Muscle of leg (tissue), 11 donors: ENCODE data around the gene PDGFD. TPM values are rescaled to one million over a fixed set of nuclear protein-coding genes. Genes with fewer than 3 reads are reported as not detected.

Experiments used
- DNase-seq: peaks from one replicate; pipeline ENCODE4 v3.0.0; 2013
- H3K27ac ChIP-seq: one replicate; pipeline ENCODE4 v1.5.1; 2013; ENCODE audit warnings: mild to moderate bottlenecking, low read length, control low read depth
- H3K27me3 ChIP-seq: one replicate; pipeline ENCODE4 v1.6.1; 2013; ENCODE audit warnings: low read length; ENCODE audit not compliant: control insufficient read depth, insufficient read depth
- H3K36me3 ChIP-seq: one replicate; pipeline ENCODE4 v1.6.1; 2013; ENCODE audit warnings: low read length; ENCODE audit not compliant: control insufficient read depth, insufficient read depth
- H3K4me1 ChIP-seq: one replicate; pipeline ENCODE4 v1.6.1; 2013; ENCODE audit warnings: low read length; ENCODE audit not compliant: control insufficient read depth, insufficient read depth
- H3K4me3 ChIP-seq: one replicate; pipeline ENCODE4 v1.5.1; 2013; ENCODE audit warnings: low read length, control low read depth
- H3K9me3 ChIP-seq: replicated peaks from 2 replicates; pipeline ENCODE4 v1.6.1; 2013; ENCODE audit warnings: low read depth, low read length; ENCODE audit not compliant: control insufficient read depth
- WGBS: methylation state at CpG from one replicate; pipeline ENCODE4 v1.1.5; 2013; ENCODE audit warnings: missing lambda C conversion rate; ENCODE audit not compliant: insufficient coverage; 5-methylcytosine and 5-hydroxymethylcytosine counted together
- polyA plus RNA-seq, 8 donors: library from polyadenylated mRNA; unstranded; fragments of 120-200 nt; gene quantifications; one replicate each; pipeline versions ENCODE4 v1.2.1 to v1.2.3, GENCODE V29; 2013; ENCODE audit warnings: inconsistent platforms in 1 of 8, low replicate concordance in 1 of 8; ENCODE audit not compliant: insufficient read length in 8 of 8, insufficient read depth in 1 of 8
- total RNA-seq: library from RNA; stranded (reverse); fragments of 120-200 nt; gene quantifications from one replicate; pipeline ENCODE4 v1.2.4, GENCODE V29; 2013

PDGFD gene
- total and polyA plus RNA-seq, 9 donors = 10.3 to 25.7 (median 18.6) TPM

DNA sequence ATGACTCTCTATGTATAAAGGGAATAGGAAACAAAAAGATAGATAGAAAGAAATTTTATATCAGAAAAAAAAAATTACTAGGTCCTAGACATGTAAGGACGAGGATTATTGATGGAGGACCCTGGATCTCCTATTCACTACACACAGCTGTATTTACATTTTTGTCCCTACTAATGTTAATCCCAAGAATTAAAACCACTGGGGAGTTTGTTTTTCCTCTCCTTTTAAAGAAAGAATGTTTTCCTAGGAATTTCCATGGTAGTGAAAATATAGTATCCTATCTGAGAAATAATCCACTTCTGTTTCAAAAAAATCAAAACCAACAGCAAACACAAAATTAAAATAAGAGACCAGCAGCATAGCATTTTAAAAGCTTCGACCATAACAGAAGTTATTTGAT, 41.1 kb downstream of the PDGFD start:
- no peak overlapping the region for H3K4me3 ChIP-seq
- peaks cover 2% of the 10 kb centered on the region for H3K9me3 ChIP-seq
- DNase-seq = peak; percentile 80
- H3K27ac ChIP-seq = no peak overlapping the region
- no peaks in the 10 kb centered on the region for H3K4me1 ChIP-seq
- no CpG with 5 or more reads among the region's 2 CpGs for WGBS
- H3K36me3 ChIP-seq = no peaks in the 10 kb centered on the region
- no peaks in the 10 kb centered on the region for H3K27me3 ChIP-seq

DNA sequence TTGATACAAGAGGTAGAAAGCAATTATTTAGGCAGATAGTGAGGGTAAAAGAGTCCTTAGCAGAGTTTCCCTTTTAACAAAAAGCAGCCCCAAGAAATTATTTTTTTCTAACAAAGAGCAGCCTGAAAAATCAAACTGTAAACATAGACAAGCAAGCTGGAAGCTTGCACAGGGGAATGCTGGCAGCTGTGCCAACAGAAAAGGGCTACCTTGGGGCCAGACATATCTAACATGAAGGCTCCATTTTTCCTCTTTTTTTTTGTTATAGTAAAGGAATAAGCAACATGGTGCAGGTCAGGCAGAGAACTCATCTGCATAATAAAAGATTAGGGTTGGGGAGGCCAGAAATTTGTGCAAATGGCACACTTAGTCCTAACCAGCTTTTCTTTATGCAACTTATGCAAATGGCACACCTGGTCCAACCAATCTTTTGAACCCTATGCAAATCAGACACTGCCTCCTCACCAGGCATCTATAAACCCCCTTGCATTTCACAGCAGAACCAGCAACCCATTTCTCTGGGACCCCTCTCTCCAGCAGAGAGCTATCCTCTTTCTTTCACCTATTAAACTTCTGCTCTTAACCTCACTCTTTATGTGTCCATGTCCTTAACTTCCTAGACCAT, 41.8 kb downstream of the PDGFD start:
- H3K9me3 ChIP-seq = peaks cover 2% of the 10 kb centered on the region
- no peaks in the 10 kb centered on the region for H3K4me1 ChIP-seq
- H3K27me3 ChIP-seq = no peaks in the 10 kb centered on the region
- no peak overlapping the region for H3K4me3 ChIP-seq
- no peak overlapping the region for H3K27ac ChIP-seq
- no peaks in the 10 kb centered on the region for H3K36me3 ChIP-seq
- no peak for DNase-seq

DNA sequence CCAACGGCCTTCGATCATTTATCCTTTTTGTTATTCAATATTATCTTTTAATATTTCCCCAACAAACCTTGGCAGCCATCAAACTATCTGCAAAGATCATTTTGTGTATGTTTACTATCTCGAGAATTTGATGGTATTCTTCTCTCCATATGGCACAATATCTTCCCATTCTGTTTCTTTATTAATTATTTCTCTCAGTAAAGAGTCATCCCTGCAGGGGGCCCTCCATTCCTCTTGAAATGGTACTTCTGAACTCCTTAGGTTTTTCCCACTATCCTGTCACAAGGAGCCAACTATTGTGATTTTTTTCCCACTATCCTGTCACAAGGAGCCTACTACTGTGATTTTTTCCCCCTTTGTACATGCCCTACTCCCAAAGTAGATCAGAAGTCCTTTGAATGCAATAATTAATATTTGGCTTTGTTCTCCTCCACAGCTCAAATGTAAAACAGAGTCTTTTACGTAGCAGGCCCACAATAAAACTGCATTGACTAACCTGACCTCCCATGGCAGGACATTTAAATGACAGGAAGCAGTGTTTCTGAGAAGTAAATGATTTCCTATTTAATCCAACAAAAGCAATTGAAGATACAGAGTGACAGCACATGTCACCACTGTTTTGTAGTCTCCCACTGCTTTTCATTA, 43.3 kb downstream of the PDGFD start:
- no peaks in the 10 kb centered on the region for H3K36me3 ChIP-seq
- H3K27ac ChIP-seq = no peak overlapping the region
- no CpG with 5 or more reads among the region's 4 CpGs for WGBS

DNA sequence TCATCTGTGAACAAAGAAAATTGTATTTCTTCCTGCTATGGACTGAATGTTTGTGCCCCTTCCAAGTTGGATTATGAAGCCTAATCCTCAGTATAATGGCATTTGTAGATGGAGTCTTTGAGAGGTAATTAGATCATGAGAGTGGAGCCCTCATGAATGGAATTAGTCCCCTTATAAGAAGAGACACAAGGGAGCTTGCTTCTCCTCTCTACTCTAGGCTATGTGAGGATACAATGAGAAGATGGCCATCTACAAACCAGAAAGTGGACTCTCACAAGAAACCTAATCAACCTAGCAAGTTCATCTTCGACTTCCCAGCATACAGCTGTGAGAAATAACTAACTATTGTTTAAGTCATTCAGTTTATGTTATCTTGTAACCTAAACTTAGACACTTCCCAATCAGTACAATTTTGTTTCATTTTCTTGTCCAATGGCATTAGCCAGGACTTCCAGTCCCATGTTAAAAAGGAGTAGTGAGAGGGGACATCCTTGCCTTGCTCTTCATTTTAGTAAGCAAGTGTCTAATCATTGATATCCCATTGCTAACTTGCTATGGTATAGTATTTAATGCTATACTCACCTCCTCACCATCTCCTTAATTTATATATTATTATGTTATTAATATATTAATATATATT, 45.7 kb downstream of the PDGFD start:
- H3K4me3 ChIP-seq = no peak overlapping the region
- no CpG with 5 or more reads among the region's 1 CpG for WGBS
- no peaks in the 10 kb centered on the region for H3K27me3 ChIP-seq
- H3K36me3 ChIP-seq = no peaks in the 10 kb centered on the region
- no peaks in the 10 kb centered on the region for H3K4me1 ChIP-seq
- H3K27ac ChIP-seq = no peak overlapping the region
- DNase-seq = no peak
- peaks cover 2% of the 10 kb centered on the region for H3K9me3 ChIP-seq

More for the DNA sequence above, 43.3 kb downstream of the PDGFD start:
- Histone ChIP-seq H3K27me3 (no peaks in the 10 kb centered on the region), H3K4me1 (no peaks in the 10 kb centered on the region), H3K4me3 (no peak overlapping the region), H3K9me3 (peaks cover 2% of the 10 kb centered on the region)
- DNase-seq = no peak

DNA sequence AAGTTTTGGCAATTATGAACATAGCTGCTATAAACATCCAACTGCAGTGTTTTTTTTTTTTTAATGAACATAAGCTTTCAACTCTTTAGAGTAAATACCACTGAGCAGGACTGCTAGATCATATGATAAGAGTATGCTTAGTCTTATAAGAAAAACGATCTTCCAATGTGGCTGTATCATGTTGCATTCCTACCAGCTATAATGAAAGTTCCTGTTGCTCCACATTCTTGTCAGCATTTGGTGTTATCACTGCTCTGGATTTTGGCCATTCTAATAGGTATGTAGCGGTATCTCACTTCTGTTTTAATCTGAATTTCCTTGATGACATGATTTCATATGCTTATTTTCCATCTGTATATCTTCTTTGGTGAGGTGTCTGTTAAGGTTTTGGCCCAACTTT, 50.4 kb downstream of the PDGFD start:
- Histone ChIP-seq H3K27me3 (no peaks in the 10 kb centered on the region), H3K9me3 (peaks cover 2% of the 10 kb centered on the region), H3K4me1 (no peaks in the 10 kb centered on the region), H3K4me3 (no peak overlapping the region), H3K27ac (no peak overlapping the region), H3K36me3 (no peaks in the 10 kb centered on the region)
- DNase-seq = no peak
- WGBS = no CpG with 5 or more reads among the region's 2 CpGs

DNA sequence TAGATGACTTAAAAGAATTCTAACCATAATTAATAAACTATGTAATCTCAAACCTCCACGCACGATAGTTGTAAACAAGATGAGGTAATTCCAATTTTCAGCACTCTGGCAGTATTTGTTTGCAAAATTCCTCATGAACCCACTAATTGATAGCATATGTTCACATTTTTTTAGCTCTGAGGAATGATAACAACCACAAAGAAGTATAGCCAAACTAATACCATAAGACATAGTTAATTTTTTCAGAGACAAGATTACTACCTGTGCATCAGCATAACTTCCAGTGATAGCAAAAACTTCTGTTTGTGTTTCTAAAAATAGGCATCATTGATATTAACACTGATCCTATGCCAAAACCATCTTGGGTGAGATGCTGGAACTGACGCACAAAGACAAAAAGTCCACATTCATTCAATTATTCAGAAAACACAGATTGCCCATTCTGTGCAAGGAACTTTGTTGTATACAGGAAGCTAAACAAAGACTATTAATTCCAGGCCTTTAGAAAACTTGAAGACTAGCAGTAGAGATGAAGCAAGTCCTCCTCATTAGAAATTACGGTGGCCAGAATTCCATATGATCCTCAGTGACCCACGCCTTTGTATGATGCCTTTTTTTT, 57.7 kb downstream of the PDGFD start:
- H3K4me1 ChIP-seq = no peaks in the 10 kb centered on the region
- no peak overlapping the region for H3K27ac ChIP-seq
- no peaks in the 10 kb centered on the region for H3K9me3 ChIP-seq
- H3K27me3 ChIP-seq = no peaks in the 10 kb centered on the region
- DNase-seq = peak; percentile 34
- no peaks in the 10 kb centered on the region for H3K36me3 ChIP-seq
- WGBS = 77% methylated on average over 2 of the region's 5 CpGs
- H3K4me3 ChIP-seq = no peak overlapping the region

DNA sequence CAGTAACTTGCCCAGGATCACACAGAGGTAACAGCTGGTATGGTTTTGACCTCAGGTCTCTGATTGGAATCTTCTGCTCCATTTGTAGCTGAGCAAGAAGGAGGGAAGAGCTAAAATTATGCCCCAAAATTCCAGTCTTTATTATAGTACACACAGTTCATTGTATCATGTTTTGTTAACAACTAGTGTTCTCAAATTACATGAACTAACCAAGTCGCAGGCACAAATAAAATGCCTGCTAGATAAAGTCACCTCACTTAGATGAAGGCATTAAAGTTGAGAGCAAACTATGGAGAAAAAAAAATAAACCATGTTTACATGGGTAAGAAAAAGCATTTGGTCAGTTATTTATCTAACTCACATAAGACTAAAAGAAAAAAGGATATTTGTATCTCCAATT, 58.8 kb downstream of the PDGFD start:
- H3K27me3 ChIP-seq = no peaks in the 10 kb centered on the region
- H3K27ac ChIP-seq = no peak overlapping the region
- no peak overlapping the region for H3K4me3 ChIP-seq
- no peaks in the 10 kb centered on the region for H3K36me3 ChIP-seq
- H3K4me1 ChIP-seq = no peaks in the 10 kb centered on the region
- WGBS = no CpG with 5 or more reads among the region's 1 CpG
- no peaks in the 10 kb centered on the region for H3K9me3 ChIP-seq
- DNase-seq = no peak

DNA sequence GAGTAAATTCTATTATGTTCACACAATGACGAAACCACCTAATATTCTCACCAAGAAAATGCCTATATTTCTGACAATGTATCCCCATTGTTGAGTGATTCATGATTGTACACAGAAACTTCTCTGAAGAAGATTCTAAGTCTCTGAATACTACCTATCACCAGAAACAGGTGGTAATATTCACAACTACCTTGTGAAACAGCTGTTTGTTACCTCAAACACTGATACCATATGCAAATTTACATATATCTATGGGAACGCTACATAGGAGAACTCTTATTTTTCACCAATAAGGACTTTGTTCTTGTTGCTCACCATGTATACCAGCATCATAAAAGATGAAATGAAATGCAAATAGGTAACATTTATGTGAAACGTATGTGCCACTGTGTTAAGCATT, 59.3 kb downstream of the PDGFD start:
- Histone ChIP-seq H3K4me3 (no peak overlapping the region), H3K27me3 (no peaks in the 10 kb centered on the region), H3K4me1 (no peaks in the 10 kb centered on the region), H3K27ac (no peak overlapping the region), H3K9me3 (no peaks in the 10 kb centered on the region), H3K36me3 (no peaks in the 10 kb centered on the region)
- no peak for DNase-seq
- WGBS = no CpG with 5 or more reads among the region's 3 CpGs

DNA sequence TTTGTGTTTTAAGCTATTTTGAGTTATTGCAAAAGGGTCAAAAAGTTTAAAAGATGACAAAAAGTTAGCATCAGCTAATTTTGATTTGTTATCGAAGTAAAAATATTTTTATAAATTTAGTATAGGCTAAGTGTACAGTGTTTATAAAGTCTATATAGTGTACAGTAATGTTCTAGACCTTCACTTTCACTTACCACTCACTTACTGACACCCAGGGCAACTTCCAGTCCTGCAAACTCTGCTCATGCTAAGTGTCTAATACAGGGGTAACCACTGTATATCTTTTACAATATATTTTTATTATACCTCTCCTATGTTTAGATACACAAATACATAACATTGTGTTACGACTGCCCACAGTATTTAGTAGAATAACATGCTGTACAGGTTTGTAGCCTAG, 59.7 kb downstream of the PDGFD start:
- WGBS = no CpG with 5 or more reads among the region's 2 CpGs
- Histone ChIP-seq H3K4me3 (no peak overlapping the region), H3K27ac (no peak overlapping the region), H3K27me3 (no peaks in the 10 kb centered on the region), H3K9me3 (no peaks in the 10 kb centered on the region), H3K4me1 (no peaks in the 10 kb centered on the region), H3K36me3 (no peaks in the 10 kb centered on the region)
- no peak for DNase-seq

DNA sequence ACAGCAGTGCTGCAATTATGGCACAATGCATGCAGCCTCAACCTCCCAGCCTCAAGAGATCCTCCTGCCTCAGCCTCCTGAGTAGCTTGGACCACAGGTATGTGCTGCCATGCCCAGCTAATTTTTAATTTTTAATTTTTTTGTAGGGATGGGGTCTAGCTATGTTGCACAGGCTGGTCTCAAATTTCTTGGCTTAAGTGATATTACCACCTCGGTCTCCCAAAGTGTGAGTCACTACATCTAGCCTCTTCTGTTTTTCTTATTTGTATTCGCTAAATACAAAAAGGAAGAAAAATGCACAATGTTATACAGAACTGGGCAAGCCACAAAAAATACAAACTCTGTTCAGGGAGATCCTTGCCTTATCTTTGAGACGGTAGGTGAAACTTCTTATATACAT, 65.4 kb downstream of the PDGFD start:
- Histone ChIP-seq H3K4me1 (peaks cover 2% of the 10 kb centered on the region), H3K9me3 (no peaks in the 10 kb centered on the region), H3K4me3 (no peak overlapping the region), H3K27ac (no peak overlapping the region), H3K36me3 (no peaks in the 10 kb centered on the region), H3K27me3 (no peaks in the 10 kb centered on the region)
- WGBS = no CpG with 5 or more reads among the region's 3 CpGs
- DNase-seq = no peak
